Ovary (tissue), 9 donors: ENCODE results near the gene GAB3. TPM values are rescaled to one million over a fixed set of nuclear protein-coding genes. Genes with fewer than 3 reads are reported as not detected.
"Not testable (repeated sequence)": the region's sequence is repeated elsewhere in the genome, so short reads cannot be mapped to it uniquely, and the experiment has no call there.

Experiments used
- DNase-seq, 5 donors: peaks; one replicate each; pipeline ENCODE4 v3.0.0-alpha.2; 2019 to 2020
- H3K27ac ChIP-seq, 2 donors: fragments of 200-600 bp; one replicate each; pipeline versions ENCODE4 v1.5.1 to v1.8.0; 2019 to 2022
- H3K27me3 ChIP-seq: fragments of 200-600 bp; one replicate; pipeline ENCODE4 v1.8.0; 2022
- H3K36me3 ChIP-seq: fragments of 200-600 bp; sonication (generic); one replicate; pipeline ENCODE4 v1.5.1; 2019
- H3K4me1 ChIP-seq: one replicate; pipeline ENCODE4 v1.8.1; 2013; ENCODE audit warnings: mild to moderate bottlenecking, moderate library complexity; ENCODE audit not compliant: insufficient read depth
- H3K4me3 ChIP-seq: fragments of 200-600 bp; sonication (generic); one replicate; pipeline ENCODE4 v1.5.1; 2017
- H3K9me3 ChIP-seq, 2 donors: fragments of 200-600 bp in 1 of 2; sonication (generic) in 1 of 2; one replicate each; pipeline versions ENCODE4 v1.5.1 to v1.8.1; 2013 to 2019; ENCODE audit warnings: mild to moderate bottlenecking in 1 of 2, moderate library complexity in 1 of 2
- EP300 ChIP-seq: sonication (generic); formaldehyde crosslinking; IDR thresholded peaks from one replicate; pipeline ENCODE4 v1.6.1; 2017; ENCODE audit warnings: antibody characterized with exemption
- POLR2A ChIP-seq: fragments of 450-650 bp; IDR thresholded peaks from one replicate; pipeline ENCODE4 v1.6.1; 2017; ENCODE audit warnings: antibody characterized with exemption, mild to moderate bottlenecking, moderate library complexity
- WGBS, 3 donors: extraction: QIAGEN DNeasy Blood & Tissue Kit in 1 of 3; methylation state at CpG; one replicate each; pipeline versions ENCODE4 v1.1.5 to v1.1.7; 2013 to 2017; 5-methylcytosine and 5-hydroxymethylcytosine counted together
- intact Hi-C, 4 donors: fragments of 100-400 bp; cut with DNase I; formaldehyde crosslinking; loops; one replicate each; pipeline versions ENCODE4 v1.11.0 to v1.15.1; 2022 to 2023
- polyA plus RNA-seq, 2 donors: library from polyadenylated mRNA; stranded (reverse); fragments of 200-250 nt in 1 of 2; fragments of 350-450 nt in 1 of 2; fragmentation: Illumina TruSeq in 1 of 2; extraction: RNeasy Lipid Tissue Mini Kit (QIAGEN cat#74804) in 1 of 2; gene quantifications; one replicate each; pipeline ENCODE4 v1.2.3, GENCODE V29; 2013 to 2014
- total RNA-seq, 7 donors: library from RNA; depleted of rRNA in 2 of 7; stranded (reverse); fragments of >200 nt in 2 of 7; fragmentation: NEBNext Ultra II Directional in 3 of 7; extraction: Animal tissue kit (Norgen Biotek cat#: 25700) in 3 of 7; gene quantifications; one replicate each; pipeline versions ENCODE4 v1.1.0 to v1.2.4, GENCODE V29; 2016 to 2023
- TF ChIP-seq, protein P1 (sequence below), 3 donors: fragments of 450-650 bp in 2 of 3; fragments of 200-600 bp in 1 of 3; IDR thresholded peaks; one replicate each; pipeline versions ENCODE4 v1.5.1 to v1.8.0; 2016 to 2022; ENCODE audit warnings: antibody characterized with exemption in 3 of 3, mild to moderate bottlenecking in 1 of 3
- donor health status: DM: no; HTN: no; CAD: no; lungs with moderate emphysema.
- donor health status: DM: no; HTN: no; CAD: no.
- donor health status: Bipolar disorder and iron deficiency.
- donor health status: DM: yes; HTN: yes; CAD: no.
- donor health status: DM: no; HTN: no; CAD: no.
- donor health status: DM: yes; HTN: yes; CAD: no.

Gene GAB3
- total and polyA plus RNA-seq, 9 donors = 0.68 to 4.0 (median 1.1) TPM

DNA sequence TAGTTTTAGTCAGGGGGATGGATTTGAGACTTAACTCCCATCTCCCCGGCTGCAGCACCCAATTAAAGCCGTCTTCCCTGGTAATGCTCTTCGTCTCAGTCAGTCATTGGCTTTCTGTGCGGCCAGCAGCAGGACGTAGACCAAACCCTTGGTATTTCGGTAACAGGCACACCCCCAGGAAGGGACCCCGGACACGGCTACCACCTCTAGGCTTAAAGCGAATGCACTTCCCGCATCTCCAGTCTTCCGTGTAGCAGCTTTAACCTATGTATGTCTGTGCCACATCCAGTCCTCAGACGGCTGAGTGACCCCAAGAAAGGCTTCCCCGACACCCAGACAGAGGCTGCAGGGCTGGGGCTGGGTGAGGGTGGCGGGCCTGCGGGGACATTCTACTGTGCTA lies 96.0 kb downstream of the GAB3 start:
- no peak for DNase-seq
- no peaks in the 10 kb centered on the region for H3K27me3 ChIP-seq
- intact Hi-C loops = no loop called here
- H3K27ac ChIP-seq = no peak overlapping the region
- H3K36me3 ChIP-seq = no peaks in the 10 kb centered on the region
- H3K4me1 ChIP-seq = no peaks in the 10 kb centered on the region
- TF ChIP-seq EP300 = no peak
- no peaks in the 10 kb centered on the region for H3K9me3 ChIP-seq
- 87 to 92% (median 87%) methylated on average over 15 of the region's 15 CpGs for WGBS, 3 donors
- H3K4me3 ChIP-seq = no peak overlapping the region

DNA sequence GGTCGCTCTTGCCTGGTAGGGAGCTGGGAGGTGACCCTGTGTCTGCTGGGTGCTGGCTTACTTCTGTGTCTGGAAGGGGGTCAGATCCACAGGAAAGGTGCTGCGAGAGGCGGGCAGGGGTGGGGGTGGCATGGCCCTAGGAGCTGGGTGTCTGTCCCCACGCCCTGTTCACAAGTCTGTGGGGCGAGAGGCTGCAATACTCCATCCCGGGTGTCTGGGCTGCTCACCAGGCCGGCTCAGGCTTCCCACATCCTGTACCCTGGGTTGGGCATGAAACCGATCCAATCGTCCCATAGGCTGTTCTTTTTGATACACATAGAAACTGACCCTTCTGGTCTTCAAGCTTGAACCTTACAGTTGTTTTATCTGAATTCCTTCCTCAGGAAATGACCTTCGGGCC lies 96.5 kb downstream of the GAB3 start:
- H3K4me1 ChIP-seq = no peaks in the 10 kb centered on the region
- H3K27ac ChIP-seq = no peak overlapping the region
- no peak for DNase-seq

DNA sequence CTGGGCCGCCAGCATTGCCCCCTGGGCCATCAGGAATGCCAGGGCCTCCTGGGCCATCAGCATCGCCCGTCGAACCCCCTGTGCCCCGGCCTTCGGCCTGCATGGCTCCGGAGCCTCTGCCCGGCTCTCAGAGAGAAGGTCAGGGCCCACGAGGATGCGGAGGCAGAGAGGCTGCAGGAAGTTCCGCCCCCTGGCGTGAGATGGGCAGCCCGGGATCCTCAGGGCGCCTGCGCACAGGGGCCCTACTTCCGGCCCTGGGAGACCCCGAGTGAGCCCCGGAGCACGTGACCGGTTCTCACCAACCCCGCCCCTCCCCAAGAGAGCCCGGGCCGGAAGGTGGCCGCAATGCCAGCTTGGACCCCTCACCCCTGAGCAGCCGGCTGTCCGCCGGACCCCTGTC lies 97.5 kb downstream of the GAB3 start, which contains the start of gene CTAG2:
Gene CTAG2 (minus strand): TSS at position 167 of the 400 bp plus-strand sequence. CDS start 64 bp downstream, at position 103.
- H3K27ac ChIP-seq, H3K36me3 ChIP-seq, intact Hi-C loops, DNase-seq, H3K27me3 ChIP-seq, H3K4me1 ChIP-seq, H3K4me3 ChIP-seq, H3K9me3 ChIP-seq: not testable (repeated sequence)
- 100% methylated on average over 1 of the region's 27 CpGs; no CpG with 5 or more reads in 1 of the 3 donors for WGBS, 3 donors

More for the DNA sequence above, 96.5 kb downstream of the GAB3 start:
- no peak overlapping the region for H3K4me3 ChIP-seq
- TF ChIP-seq, protein P1, sequence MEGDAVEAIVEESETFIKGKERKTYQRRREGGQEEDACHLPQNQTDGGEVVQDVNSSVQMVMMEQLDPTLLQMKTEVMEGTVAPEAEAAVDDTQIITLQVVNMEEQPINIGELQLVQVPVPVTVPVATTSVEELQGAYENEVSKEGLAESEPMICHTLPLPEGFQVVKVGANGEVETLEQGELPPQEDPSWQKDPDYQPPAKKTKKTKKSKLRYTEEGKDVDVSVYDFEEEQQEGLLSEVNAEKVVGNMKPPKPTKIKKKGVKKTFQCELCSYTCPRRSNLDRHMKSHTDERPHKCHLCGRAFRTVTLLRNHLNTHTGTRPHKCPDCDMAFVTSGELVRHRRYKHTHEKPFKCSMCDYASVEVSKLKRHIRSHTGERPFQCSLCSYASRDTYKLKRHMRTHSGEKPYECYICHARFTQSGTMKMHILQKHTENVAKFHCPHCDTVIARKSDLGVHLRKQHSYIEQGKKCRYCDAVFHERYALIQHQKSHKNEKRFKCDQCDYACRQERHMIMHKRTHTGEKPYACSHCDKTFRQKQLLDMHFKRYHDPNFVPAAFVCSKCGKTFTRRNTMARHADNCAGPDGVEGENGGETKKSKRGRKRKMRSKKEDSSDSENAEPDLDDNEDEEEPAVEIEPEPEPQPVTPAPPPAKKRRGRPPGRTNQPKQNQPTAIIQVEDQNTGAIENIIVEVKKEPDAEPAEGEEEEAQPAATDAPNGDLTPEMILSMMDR (IDR thresholded peaks at IDR 0.05) = no peak
- no peak for TF ChIP-seq POLR2A
- TF ChIP-seq EP300 = no peak
- no peaks in the 10 kb centered on the region for H3K27me3 ChIP-seq
- WGBS, 3 donors = 86 to 95% (median 87%) methylated on average over 7 to 10 of the region's 10 CpGs
- H3K9me3 ChIP-seq = no peaks in the 10 kb centered on the region
- H3K36me3 ChIP-seq = no peaks in the 10 kb centered on the region
- intact Hi-C loops = no loop called here

DNA sequence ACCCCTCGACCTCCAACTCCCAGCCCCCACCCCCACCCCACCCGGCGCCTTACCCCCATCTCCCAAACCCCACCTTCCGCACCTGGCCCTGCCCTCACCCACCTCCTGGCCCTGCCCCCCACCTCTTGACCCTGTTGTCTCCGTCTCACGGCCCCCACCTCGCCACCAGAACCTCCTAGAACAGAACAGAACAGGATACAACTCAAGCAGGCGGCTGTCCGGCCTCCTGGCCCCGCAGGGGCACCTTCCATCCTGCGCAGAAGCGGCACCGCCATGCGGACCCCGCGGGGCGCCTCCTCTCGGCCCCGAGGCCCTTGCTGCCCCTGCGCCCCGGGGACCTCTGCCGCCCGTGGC lies 97.9 kb downstream of the GAB3 start:
- Histone ChIP-seq H3K36me3 (no peaks in the 10 kb centered on the region), H3K27me3 (no peaks in the 10 kb centered on the region), H3K9me3 (no peaks in the 10 kb centered on the region), H3K4me3 (no peak overlapping the region), H3K27ac (no peak overlapping the region), H3K4me1 (no peaks in the 10 kb centered on the region)
- intact Hi-C loops = no loop called here
- whole genome bisulfite sequencing, 3 donors = 78 to 93% (median 90%) methylated on average over 7 to 23 of the region's 23 CpGs
- DNase-seq = no peak
- no peak for TF ChIP-seq POLR2A
- no peak for TF ChIP-seq EP300
- TF ChIP-seq, protein P1 (IDR thresholded peaks at IDR 0.05) = no peak

DNA sequence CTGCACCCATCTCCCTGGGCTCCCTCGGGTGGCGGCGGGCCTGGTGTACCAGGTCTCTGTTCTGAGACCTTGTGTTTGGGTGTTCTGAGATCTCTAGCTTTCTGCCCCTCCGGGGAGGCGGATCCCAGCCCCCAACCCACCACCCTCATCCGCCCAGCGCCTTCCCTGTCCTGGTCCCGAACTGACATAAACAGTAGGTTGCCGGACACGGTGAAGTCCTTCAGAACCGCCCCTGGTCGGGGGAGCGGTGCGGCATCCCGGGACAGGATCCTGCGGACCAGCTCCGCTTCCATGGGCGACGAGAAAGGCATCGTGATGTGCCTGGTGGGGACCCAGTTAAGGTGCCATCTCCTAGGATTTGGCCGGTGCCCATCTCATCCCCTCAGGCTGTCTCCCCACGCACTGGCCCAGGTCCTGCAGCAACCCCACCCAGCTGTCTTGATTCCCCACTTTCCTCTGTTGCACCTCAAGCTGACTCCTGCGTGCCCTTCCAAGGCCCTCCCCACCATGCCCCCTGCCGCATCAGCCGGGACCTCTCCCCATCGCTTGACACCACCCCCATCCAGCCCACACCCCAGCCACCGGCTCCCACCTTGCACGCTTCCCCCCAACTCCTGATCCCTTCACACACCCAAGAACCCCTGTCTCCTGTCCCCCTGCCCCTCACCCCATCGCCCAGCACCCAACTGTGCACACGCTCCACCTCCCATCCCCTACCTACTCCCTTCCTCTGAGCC lies 98.4 kb downstream of the GAB3 start:
- WGBS, 3 donors = 85 to 94% (median 91%) methylated on average over 30 of the region's 30 CpGs
- Histone ChIP-seq H3K9me3 (no peaks in the 10 kb centered on the region), H3K4me1 (no peaks in the 10 kb centered on the region), H3K4me3 (no peak overlapping the region), H3K36me3 (no peaks in the 10 kb centered on the region), H3K27me3 (no peaks in the 10 kb centered on the region), H3K27ac (no peak overlapping the region)
- TF ChIP-seq EP300 (no peak), POLR2A (no peak)
- TF ChIP-seq, protein P1 (IDR thresholded peaks at IDR 0.05) = no peak
- DNase-seq = no peak
- intact Hi-C loops = no loop called here
